SK-N-SH (cell line): ENCODE measurements around the gene ZNF774. TPM values are rescaled to one million over a fixed set of nuclear protein-coding genes. Genes with fewer than 3 reads are reported as not detected.
A peak's percentile ranks its signal among the peaks of the same experiment; 100 is the strongest.

ENCODE experiments used
- CTCF ChIA-PET: fragments of 300-600, 350-600 bp; formaldehyde crosslinking; extraction: SDS; loops from one replicate; lab custom pipeline; 2021; lab: Yijun Ruan, JAX
- POLR2A ChIA-PET: fragments of 350-600 bp; sonication (Branson Sonifier 250); formaldehyde crosslinking; extraction: SDS; loops from one replicate; lab custom pipeline; 2020; ENCODE audit warnings: antibody characterized with exemption, inconsistent platforms; lab: Yijun Ruan, JAX
- DNase-seq: peaks from one replicate; pipeline ENCODE4 v3.0.0; 2012
- H2AFZ ChIP-seq: fragments of 200-600 bp; sonication (generic); 2 replicates; pipeline ENCODE4 v1.8.1; 2016; ENCODE audit warnings: antibody characterized with exemption, mild to moderate bottlenecking, low read depth
- H3F3A ChIP-seq: fragments of 200-600 bp; sonication (generic); replicated peaks from 2 replicates; pipeline ENCODE3; 2016; ENCODE audit warnings: antibody characterized with exemption, mild to moderate bottlenecking; ENCODE audit not compliant: insufficient read depth
- H3K27ac ChIP-seq, 2 experiments: fragments of 200-500 bp in 1 of 2; fragments of 200-600 bp in 1 of 2; sonication (Bioruptor generic) in 1 of 2; sonication (generic), shearing (Covaris generic) in 1 of 2; 2 replicates each; pipeline versions ENCODE4 v1.5.1 to v1.6.1; 2014 to 2016; ENCODE audit warnings: low read depth in 2 of 2, inconsistent platforms in 1 of 2, low read length in 1 of 2, mild to moderate bottlenecking in 1 of 2, mixed read lengths in 1 of 2
- H3K27me3 ChIP-seq: fragments of 200-600 bp; sonication (generic), shearing (Covaris generic); 2 replicates; pipeline ENCODE4 v1.6.1; 2016; ENCODE audit warnings: mixed run types; ENCODE audit not compliant: insufficient read depth
- H3K36me3 ChIP-seq, 2 experiments: fragments of 200-500 bp in 1 of 2; fragments of 200-600 bp in 1 of 2; sonication (Bioruptor generic) in 1 of 2; sonication (generic) in 1 of 2; replicated peaks in 1 of 2; 2 replicates each; pipeline versions ENCODE3 to v1.5.1; 2014 to 2016; ENCODE audit warnings: low read length in 1 of 2, mild to moderate bottlenecking in 1 of 2; ENCODE audit not compliant: insufficient read depth in 2 of 2, control insufficient read depth in 1 of 2
- H3K4me1 ChIP-seq, 2 experiments: fragments of 200-500 bp in 1 of 2; fragments of 200-600 bp in 1 of 2; sonication (Bioruptor generic) in 1 of 2; sonication (generic), shearing (Covaris generic) in 1 of 2; 2 replicates each; pipeline versions ENCODE4 v1.5.1 to v1.6.1; 2014 to 2016; ENCODE audit warnings: low read depth in 1 of 2, low read length in 1 of 2, mixed run types in 1 of 2; ENCODE audit not compliant: insufficient read depth in 2 of 2, control insufficient read depth in 1 of 2
- H3K4me2 ChIP-seq: fragments of 200-600 bp; sonication (generic), shearing (Covaris generic); 2 replicates; pipeline ENCODE4 v1.6.1; 2017; ENCODE audit warnings: mixed run types
- H3K4me3 ChIP-seq, 2 experiments: fragments of 200-500 bp in 1 of 2; fragments of 200-600 bp in 1 of 2; sonication (Bioruptor generic) in 1 of 2; sonication (generic), shearing (Covaris generic) in 1 of 2; 2 replicates each; pipeline versions ENCODE4 v1.5.1 to v1.8.1; 2014 to 2016; ENCODE audit warnings: low read depth in 2 of 2, inconsistent platforms in 1 of 2, low read length in 1 of 2, mild to moderate bottlenecking in 1 of 2, mixed read lengths in 1 of 2, moderate library complexity in 1 of 2
- H3K79me2 ChIP-seq: fragments of 200-600 bp; sonication (generic); 2 replicates; pipeline ENCODE4 v1.8.1; 2017; ENCODE audit warnings: mild to moderate bottlenecking; ENCODE audit not compliant: insufficient read depth
- H3K9ac ChIP-seq: fragments of 200-600 bp; sonication (generic); 2 replicates; pipeline ENCODE4 v1.6.1; 2017; ENCODE audit warnings: mixed run types
- H3K9me2 ChIP-seq: fragments of 200-600 bp; sonication (generic); 2 replicates; pipeline ENCODE4 v1.6.1; 2017; ENCODE audit warnings: mixed run types
- H3K9me3 ChIP-seq: fragments of 200-600 bp; sonication (generic); 2 replicates; pipeline ENCODE4 v1.6.1; 2017; ENCODE audit warnings: mixed run types, mild to moderate bottlenecking, moderate library complexity
- H4K20me1 ChIP-seq: fragments of 200-600 bp; sonication (generic); 2 replicates; pipeline ENCODE4 v1.6.1; 2017; ENCODE audit warnings: mild to moderate bottlenecking, mixed run types; ENCODE audit not compliant: insufficient read depth
- FOSL2 ChIP-seq: IDR thresholded peaks from 2 replicates; pipeline ENCODE4 v1.4.0; 2012; ENCODE audit warnings: low read depth, mild to moderate bottlenecking, moderate library complexity, borderline replicate concordance
- FOXJ3 ChIP-seq: sonication (generic); formaldehyde crosslinking; IDR thresholded peaks from 2 replicates; pipeline ENCODE4 v1.5.1; 2020; ENCODE audit warnings: mild to moderate bottlenecking, missing genetic modification reagents
- FOXM1 ChIP-seq: IDR thresholded peaks from 2 replicates; pipeline ENCODE4 v1.4.0; 2012; ENCODE audit warnings: low read depth, mild to moderate bottlenecking
- GABPA ChIP-seq: IDR thresholded peaks from 2 replicates; pipeline ENCODE4 v1.4.0; 2012; ENCODE audit warnings: low read depth, mild to moderate bottlenecking
- JUND ChIP-seq: IDR thresholded peaks from 2 replicates; pipeline ENCODE4 v1.4.0; 2012
- MXI1 ChIP-seq: IDR thresholded peaks from 2 replicates; pipeline ENCODE4 v1.6.1; 2012; ENCODE audit warnings: mild to moderate bottlenecking, low read depth, low read length, improper control_type of control experiment
- REST ChIP-seq: IDR thresholded peaks from 2 replicates; pipeline ENCODE4 v1.6.1; 2012; ENCODE audit warnings: mild to moderate bottlenecking, low read depth, low read length, moderate library complexity
- RFX5 ChIP-seq: IDR thresholded peaks from 2 replicates; pipeline ENCODE4 v1.6.1; 2012; ENCODE audit warnings: mild to moderate bottlenecking, improper control_type of control experiment, low read length
- RXRA ChIP-seq: IDR thresholded peaks from 2 replicates; pipeline ENCODE4 v1.4.0; 2012; ENCODE audit warnings: low read depth, mild to moderate bottlenecking, borderline replicate concordance
- SMC3 ChIP-seq: IDR thresholded peaks from 2 replicates; pipeline ENCODE4 v1.6.1; 2012; ENCODE audit warnings: low read depth, low read length, improper control_type of control experiment
- WGBS: methylation state at CpG from one replicate; pipeline ENCODE4 v1.1.6; 2017; ENCODE audit warnings: low lambda C conversion rate; 5-methylcytosine and 5-hydroxymethylcytosine counted together
- polyA plus RNA-seq, 3 experiments: library from polyadenylated mRNA; depleted of rRNA; stranded (reverse); fragments of >200 nt; gene quantifications; 2 replicates each; pipeline ENCODE4 v1.2.3, GENCODE V29; 2012

Gene ZNF774
- polyA plus RNA-seq, 1 of the 3 experiments (the other 2 are of a cell fraction) = 1.8 TPM

GRCh38 chr15:90367576-90367975 is 15.5 kb downstream of the ZNF774 start:
- Histone ChIP-seq H3K9me2 (no peaks in the 10 kb centered on the region), H3K4me1 (peaks cover 0 to 13% of the 10 kb centered on the region in 2 experiments), H4K20me1 (no peaks in the 10 kb centered on the region), H3K9me3 (no peaks in the 10 kb centered on the region), H2AFZ (0 out of 2 replicates have a peak overlapping the region, but pooled peaks have one; percentile 38), H3K36me3 (no peaks in the 10 kb centered on the region), H3K9ac (no peak overlapping the region), H3K27ac (peak overlapping the region in 1 of 2 experiments; percentile 21; a peak in 1 of 4 replicates), H3F3A (peaks cover 22% of the 10 kb centered on the region), H3K4me3 (no peak overlapping the region), H3K27me3 (no peaks in the 10 kb centered on the region), H3K79me2 (no peaks in the 10 kb centered on the region), H3K4me2 (no peak overlapping the region)
- TF ChIP-seq FOXJ3 (CRISPR knock-in tag) = no peak
- no peak for TF ChIP-seq MXI1
- no peak for TF ChIP-seq RFX5
- 58% methylated on average over 3 of the region's 3 CpGs for WGBS
- DNase-seq = no peak
- ChIA-PET POLR2A (no interaction called here), CTCF (interaction anchor here (2.7 to 3.2 kb wide), 2 partner anchors 48 to 114 kb away, joined by 13 to 16 read pairs; no protein-coding TSS in a partner anchor)

DNA sequence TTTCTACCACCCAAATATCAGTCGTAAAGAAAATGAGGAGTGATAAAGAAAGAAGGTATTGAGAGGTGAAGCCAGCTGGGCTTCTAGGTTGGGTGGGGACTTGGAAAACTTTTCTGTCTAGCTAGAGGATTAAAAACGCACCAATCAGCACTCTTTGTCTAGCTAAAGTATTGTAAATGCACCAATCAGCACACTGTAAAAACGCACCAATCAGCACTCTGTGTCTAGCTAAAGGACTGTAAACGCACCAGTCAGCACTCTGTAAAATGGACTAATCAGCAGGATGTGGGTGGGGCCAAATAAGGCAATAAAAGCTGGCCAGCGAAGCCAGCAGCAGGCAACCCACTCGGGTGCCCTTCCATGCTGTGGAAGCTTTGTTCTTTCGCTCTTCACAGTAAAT is 23.0 kb downstream of the ZNF774 start:
- 96% methylated on average over 7 of the region's 7 CpGs for WGBS
- no peak overlapping the region for H3K27ac ChIP-seq
- DNase-seq = no peak
- H2AFZ ChIP-seq = no peak overlapping the region
- no peaks in the 10 kb centered on the region for H3K27me3 ChIP-seq
- H3K9me3 ChIP-seq = no peaks in the 10 kb centered on the region
- CTCF ChIA-PET = interaction anchor here (0.8 kb wide), 1 partner anchor 21 kb away, joined by 3 read pairs; no protein-coding TSS in a partner anchor
- no peaks in the 10 kb centered on the region for H3F3A ChIP-seq
- H4K20me1 ChIP-seq = no peaks in the 10 kb centered on the region
- H3K4me2 ChIP-seq = no peak overlapping the region
- no peak overlapping the region for H3K9ac ChIP-seq
- no peak overlapping the region for H3K4me3 ChIP-seq
- H3K4me1 ChIP-seq = no peaks in the 10 kb centered on the region
- no peaks in the 10 kb centered on the region for H3K9me2 ChIP-seq
- TF ChIP-seq JUND (no peak), FOSL2 (no peak), FOXJ3 (CRISPR knock-in tag) (no peak), SMC3 (no peak), RXRA (no peak), MXI1 (no peak), GABPA (no peak), FOXM1 (no peak), REST (no peak)
- no peaks in the 10 kb centered on the region for H3K79me2 ChIP-seq
- POLR2A ChIA-PET = no interaction called here
- no peaks in the 10 kb centered on the region for H3K36me3 ChIP-seq
